NCI-H1048 (cell line): ENCODE measurements around the gene PODNL1.
"Not testable (repeated sequence)": the region's sequence is repeated elsewhere in the genome, so short reads cannot be mapped to it uniquely, and the experiment has no call there.

Experiments used
- DNase-seq: peaks from one replicate; lab custom pipeline; 2025; lab: John Stamatoyannopoulos, UW

PODNL1 gene

GRCh38 chr19:13938301-13939064 lies at the start of gene PODNL1:
Gene PODNL1, minus strand, starts transcription at chr19:13938417. Its CDS starts 236 bp downstream, at chr19:13938181.
- no peak for DNase-seq

DNA sequence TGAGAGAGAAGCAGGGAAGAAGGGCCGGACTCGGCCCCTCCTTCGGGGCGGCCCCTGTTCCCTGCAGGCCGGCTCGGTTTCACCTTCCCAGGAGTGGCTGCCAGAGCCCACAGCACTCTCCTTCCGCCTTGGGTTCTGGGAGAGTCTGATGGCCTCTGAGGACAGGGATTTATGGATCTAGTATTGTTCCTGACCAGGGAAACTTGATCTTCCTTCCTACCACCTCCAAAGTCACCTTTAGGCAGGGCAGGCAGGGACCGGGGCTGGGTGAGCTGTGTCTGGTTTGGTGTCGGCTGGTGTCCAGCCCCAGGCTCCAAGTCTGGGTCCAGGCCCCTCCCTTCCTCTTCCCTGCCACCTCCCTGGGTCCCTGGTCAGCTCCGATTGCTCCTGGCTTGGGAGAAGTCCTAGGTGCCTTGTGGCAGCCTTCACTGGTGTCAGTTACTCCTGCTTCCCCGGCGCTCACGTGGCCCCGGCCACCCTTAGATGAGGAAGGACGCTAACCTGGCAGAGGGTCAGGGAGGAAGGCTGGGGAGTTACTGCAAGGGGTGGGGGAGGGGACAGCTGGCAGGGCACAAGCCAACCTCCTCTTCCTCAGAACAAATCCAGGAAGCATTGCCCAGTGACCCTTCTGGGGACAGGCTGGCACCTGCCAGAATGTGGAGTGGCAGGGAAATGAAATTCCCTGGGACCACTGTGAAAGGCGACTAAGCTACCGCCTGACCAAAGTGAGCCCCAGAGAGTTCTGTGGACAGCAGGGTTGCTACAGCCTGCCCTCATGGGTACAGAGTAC lies 49.1 kb upstream of the PODNL1 start:
- no peak for DNase-seq

- no peak for DNase-seq
Observed at GRCh38 chr19:13986348-13986904, 48.2 kb upstream of the PODNL1 start.

DNA sequence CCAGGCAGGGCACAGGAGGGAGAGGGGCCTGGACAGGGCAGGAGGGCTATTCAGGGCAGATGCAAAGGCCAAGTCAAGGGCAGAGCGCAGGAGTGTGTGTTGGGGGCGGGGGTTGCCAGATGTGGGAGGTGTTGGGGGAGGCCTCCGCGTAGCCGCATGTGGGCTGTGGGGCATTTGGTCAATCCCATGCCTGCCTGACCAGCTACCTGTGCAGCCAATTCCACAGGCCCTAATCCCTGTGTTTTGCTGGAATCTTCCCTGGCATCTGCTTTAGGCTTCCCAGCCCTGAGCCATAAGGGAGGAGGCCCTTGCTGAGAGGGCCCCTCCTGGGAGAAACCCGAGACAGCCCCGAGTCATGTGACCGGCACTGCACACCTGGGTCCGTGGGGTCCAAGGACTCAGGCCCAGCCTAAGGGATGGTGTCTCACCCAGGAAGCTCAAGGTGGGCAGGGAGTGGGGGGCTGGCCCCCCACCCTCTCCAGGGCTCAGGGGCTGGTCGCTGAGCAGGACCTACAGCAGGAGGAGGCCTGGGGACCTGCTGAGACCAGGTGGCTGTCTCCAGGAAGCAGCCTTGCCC lies 47.6 kb upstream of the PODNL1 start:
- DNase-seq = no peak

- DNase-seq = no peak
Observed at GRCh38 chr19:13984875-13985741, 46.9 kb upstream of the PODNL1 start.

DNA sequence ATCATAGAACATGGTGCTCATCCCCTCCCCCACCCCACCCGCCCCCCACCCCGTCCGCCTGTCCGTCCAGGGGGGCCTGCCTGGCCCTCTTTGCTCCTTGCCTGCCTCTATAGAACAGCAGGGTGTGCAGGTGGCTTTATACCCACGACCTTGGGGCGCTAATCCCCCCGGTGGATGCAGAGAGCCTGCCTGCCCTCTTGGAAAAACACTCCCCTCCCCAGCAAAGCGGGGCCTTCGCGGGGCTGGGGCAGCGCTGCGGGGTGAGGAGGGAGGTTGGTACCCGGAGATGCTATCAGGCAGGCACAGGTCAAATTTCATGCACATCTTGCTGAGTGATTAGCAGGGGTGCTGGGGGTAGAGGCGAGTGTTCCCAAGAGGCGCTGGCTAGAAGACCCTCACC lies 46.0 kb upstream of the PODNL1 start:
- no peak for DNase-seq

GRCh38 chr19:13983213-13983889 lies 45.1 kb upstream of the PODNL1 start:
- no peak for DNase-seq

DNA sequence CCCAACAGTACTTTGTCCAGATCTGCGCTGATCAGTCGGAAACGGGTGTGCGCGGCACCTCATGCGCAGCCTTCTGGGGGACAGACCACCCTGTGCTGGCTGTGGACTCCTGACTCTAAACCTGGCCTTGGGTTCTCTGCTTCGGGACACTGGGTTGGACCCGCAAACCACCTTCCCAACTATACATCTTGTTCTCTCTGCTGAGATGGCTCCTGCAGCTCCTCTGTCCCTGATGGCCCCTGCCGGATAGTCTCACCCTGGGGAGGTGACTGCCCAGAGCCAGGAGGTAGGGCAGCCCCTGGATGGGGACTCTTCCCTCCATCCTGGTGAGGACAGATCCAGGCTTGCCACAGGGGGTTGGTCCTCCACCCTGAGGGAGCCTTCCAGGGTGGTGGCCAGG lies 44.6 kb upstream of the PODNL1 start:
- no peak for DNase-seq

DNA sequence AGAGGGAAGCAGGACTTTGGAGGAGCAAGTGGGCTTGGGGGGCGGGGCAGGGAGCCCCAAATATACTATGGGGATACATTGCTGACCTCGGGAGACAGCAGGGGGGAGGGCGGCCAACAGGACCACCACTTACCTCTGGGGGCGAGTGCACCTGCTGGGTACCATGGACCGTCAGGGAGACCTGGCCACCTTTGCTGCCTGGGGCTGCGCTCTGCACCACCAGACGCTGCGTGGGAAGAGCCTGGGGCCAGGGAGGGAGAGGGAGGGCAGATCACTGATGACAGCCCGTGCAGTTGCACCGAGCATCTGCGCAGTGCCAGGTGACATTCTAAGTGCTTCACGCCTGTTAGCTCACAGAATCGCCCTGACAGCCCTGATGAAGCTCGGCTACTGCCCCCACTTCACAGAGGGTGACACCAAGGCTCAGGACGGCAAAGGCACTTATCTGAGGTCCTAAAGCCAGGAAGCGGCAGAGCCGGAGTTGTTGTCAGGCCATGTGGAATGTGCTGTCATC lies 43.8 kb upstream of the PODNL1 start:
- DNase-seq = no peak

DNA sequence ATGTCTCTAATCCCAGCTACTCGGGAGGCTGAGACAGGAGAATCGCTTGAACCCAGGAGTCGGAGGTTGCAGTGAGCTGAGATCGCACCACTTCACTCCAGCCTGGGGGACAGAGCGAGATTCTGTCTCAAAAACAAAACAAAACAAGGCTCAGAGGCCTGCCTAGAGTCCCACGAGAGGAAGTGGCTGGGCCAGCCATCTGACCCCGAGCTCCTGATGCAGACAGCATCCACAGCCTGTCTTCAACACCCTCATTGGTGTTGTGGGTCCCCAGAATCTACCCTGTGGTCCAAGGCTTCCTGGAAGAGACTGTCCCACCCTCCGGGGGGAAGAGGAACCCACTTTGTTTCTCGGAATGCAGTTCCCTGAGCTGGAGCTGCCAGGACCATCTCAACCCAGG lies 43.2 kb upstream of the PODNL1 start:
- DNase-seq = no peak

GRCh38 chr19:13981021-13981420 lies 42.8 kb upstream of the PODNL1 start:
- no peak for DNase-seq

DNA sequence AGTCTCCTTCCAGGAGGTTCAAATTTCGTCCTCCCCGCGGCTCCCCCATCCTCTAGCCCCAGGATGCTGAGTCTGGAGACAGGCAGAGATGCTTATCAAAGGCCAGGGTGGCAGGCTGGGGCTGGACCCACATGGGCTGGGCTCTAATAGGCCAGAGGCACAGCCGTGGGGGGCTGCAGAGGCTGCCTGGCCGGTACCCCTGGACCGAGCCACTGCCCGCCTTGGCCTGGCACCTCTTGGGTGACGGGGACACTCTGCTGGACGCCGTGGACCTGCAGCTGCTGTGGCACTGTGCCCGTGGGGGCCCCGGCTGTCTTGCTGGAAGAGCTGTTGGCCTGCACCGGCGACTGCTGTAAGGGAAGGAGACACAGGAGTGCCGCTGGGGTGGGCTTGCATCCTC lies 42.1 kb upstream of the PODNL1 start:
- no peak for DNase-seq

- DNase-seq = no peak
Observed at GRCh38 chr19:13979686-13980085, 41.5 kb upstream of the PODNL1 start.

GRCh38 chr19:13979244-13979615 lies 41.0 kb upstream of the PODNL1 start:
- no peak for DNase-seq

DNA sequence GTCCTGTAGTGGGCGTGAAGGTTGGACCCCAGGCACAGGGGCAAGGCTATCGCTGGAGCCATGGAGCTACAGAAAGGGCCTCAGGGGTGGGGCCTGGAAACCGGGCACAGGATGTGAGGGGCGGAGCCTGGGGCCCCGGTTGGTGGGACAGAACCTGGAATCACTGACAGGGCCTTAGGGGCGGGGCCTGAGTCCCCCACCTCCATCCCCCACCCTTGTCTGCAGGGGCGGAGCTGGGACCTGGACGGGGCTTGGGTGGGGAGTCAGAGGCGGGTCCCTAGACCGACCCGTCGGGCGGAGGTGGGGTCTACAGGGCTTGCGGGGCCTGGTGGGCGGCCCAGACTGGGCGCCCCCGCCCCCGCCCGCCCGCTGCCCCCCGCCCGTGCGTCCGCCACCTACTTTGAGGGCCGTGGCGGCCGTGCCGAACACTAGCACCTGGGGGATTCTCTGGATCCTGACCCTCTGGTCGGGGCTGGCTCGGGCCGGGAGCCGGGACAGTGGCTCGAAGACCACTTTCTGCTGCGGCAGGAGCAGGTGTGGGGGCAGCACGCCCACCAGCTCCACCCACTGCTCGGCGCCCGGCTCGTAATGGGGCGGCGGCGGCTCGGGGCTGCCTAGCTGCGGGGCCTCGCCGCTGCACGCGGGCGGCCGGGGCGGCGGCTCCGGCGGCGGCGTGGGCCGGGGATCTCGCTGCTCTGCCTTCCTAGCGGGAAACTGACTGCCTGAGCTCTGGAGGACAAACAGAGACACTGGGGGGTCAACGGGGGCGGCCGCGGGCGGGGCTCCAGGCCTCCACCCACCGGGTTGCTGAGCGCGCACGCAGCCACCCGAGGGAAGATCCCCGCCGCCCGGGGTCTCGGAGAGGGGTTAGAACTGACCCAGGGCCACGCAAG lies 40.4 kb upstream of the PODNL1 start:
- peak; percentile 63 for DNase-seq

DNA sequence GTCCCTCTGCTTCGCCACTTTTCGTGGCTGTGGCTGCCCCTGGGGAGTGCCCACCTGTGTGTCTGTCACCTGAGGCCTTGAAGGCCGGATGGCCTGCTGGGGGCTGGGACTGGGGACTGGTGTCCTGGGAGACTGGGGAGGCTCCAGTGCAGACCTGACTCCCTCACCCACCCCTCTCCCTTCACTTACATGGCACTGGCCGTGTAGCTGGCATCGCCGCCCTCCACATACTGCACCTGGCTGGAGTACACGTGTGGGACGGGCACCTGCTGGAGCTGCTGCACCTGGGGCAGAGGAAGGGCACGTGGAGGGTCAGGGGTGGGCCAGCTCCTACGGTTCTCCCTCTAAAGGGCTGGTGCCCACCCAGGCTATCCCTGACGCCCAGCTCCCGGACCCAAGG lies 39.6 kb upstream of the PODNL1 start:
- no peak for DNase-seq

- DNase-seq = no peak
Observed at GRCh38 chr19:13976446-13976845, 38.2 kb upstream of the PODNL1 start.

- no peak for DNase-seq
Observed at GRCh38 chr19:13975870-13976269, 37.7 kb upstream of the PODNL1 start.

- DNase-seq = peak; percentile 82
Observed at GRCh38 chr19:13974073-13974472, 35.9 kb upstream of the PODNL1 start.

- not testable (repeated sequence) for DNase-seq
Observed at GRCh38 chr19:13973479-13973878, 35.3 kb upstream of the PODNL1 start.
